Kidney epithelial cell (primary cell): ENCODE data around the gene RPLP1. TPM values are rescaled to one million over a fixed set of nuclear protein-coding genes. Genes with fewer than 3 reads are reported as not detected.

Experiments
- DNase-seq: peaks from one replicate; pipeline ENCODE4 v3.0.0-alpha.2; 2010; ENCODE audit warnings: low read depth
- H3K27me3 ChIP-seq: 2 replicates; pipeline ENCODE4 v1.6.0; 2011; ENCODE audit warnings: low read length; ENCODE audit not compliant: control insufficient read depth, insufficient read depth
- H3K36me3 ChIP-seq: 2 replicates; pipeline ENCODE4 v1.5.1; 2011; ENCODE audit warnings: low read length; ENCODE audit not compliant: control insufficient read depth, insufficient read depth
- H3K4me3 ChIP-seq: 2 replicates; pipeline ENCODE4 v1.5.1; 2011; ENCODE audit warnings: low read depth, mild to moderate bottlenecking, control low read depth, low read length
- CTCF ChIP-seq: IDR thresholded peaks from 2 replicates; pipeline ENCODE4 v1.5.1; 2011; ENCODE audit warnings: mild to moderate bottlenecking, moderate library complexity, low read length, control low read depth, inconsistent platforms; ENCODE audit not compliant: insufficient read depth, poor library complexity, severe bottlenecking
- total RNA-seq: library from RNA; depleted of rRNA; stranded (reverse); fragments of >200 nt; gene quantifications from 2 replicates; pipeline ENCODE4 v1.2.3, GENCODE V29; 2015

Gene RPLP1
- total RNA-seq, 1 donor from 2014 or later, result 943 TPM

GRCh38 chr15:69433831-69434230 lies 18.8 kb upstream of the RPLP1 start:
- Histone ChIP-seq H3K36me3 (no peaks in the 10 kb centered on the region), H3K4me3 (no peak overlapping the region), H3K27me3 (no peaks in the 10 kb centered on the region)
- DNase-seq, result no peak
- no peak for TF ChIP-seq CTCF

GRCh38 chr15:69434238-69434637 lies 18.4 kb upstream of the RPLP1 start:
- H3K36me3 ChIP-seq, result no peaks in the 10 kb centered on the region

DNA sequence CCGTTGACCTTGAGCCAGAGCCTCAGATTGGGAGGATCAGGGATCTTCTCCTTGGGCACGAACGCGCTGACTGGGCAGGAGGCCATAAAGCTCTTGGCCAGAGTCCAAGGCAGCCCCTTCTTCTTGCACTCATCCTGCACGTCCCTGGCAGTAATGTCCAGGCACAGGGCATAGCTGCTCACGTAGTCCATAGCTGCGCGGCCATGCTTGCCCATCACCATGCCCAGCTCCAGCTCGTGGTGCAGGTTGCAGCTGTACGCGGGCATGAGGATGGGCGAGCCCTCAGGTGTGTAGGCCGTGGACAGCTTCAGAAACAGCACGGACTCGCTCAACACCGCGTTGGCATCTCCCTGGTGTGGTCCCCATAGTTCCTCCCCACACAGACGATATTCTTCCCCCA lies 17.9 kb upstream of the RPLP1 start:
- H3K4me3 ChIP-seq, result no peak overlapping the region
- TF ChIP-seq CTCF, result no peak
- no peaks in the 10 kb centered on the region for H3K36me3 ChIP-seq
- no peak for DNase-seq
- no peaks in the 10 kb centered on the region for H3K27me3 ChIP-seq

More at GRCh38 chr15:69434238-69434637, 18.4 kb upstream of the RPLP1 start:
- no peak for TF ChIP-seq CTCF
- DNase-seq, result no peak
- no peaks in the 10 kb centered on the region for H3K27me3 ChIP-seq
- H3K4me3 ChIP-seq, result no peak overlapping the region

DNA sequence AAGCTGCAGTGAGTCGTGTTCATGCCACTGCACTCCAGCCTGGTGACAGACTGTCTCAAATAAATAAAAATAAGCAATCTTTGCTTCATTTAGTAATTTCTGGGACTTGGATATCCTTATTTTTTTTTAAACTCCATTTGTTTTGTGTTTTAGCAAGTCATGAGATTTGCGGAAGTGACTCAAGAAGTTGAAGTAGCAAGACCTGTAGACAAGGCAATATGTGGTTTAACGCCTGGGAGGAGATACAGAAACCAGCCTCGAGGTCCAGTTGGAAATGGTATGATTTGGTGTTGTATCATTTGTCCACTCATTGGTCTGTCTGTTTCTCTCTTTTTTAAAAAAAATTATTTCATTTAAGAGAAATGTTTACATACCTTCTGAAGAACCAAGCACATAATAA lies 16.6 kb upstream of the RPLP1 start:
- no peak for DNase-seq
- no peak for TF ChIP-seq CTCF
- no peaks in the 10 kb centered on the region for H3K36me3 ChIP-seq

DNA sequence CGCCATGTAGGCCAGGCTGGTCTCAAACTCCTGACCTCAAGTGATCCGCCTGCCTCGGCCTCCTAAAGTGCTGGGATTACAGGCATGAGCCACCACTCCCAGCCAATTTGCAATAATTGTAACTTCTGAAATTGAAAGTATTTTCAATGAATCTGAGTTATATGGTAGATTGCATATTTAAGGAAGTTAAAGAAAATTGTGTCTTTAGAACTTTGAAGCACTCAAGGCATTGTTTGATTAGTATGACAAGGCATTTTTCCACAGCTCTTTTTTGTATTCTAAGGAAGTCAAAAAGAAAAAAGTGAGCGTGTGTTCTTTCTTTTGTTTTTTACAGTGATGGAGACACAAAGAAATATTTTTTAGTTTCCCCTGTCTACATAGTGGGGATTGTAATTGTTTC lies 15.7 kb upstream of the RPLP1 start:
- Histone ChIP-seq H3K36me3 (no peaks in the 10 kb centered on the region), H3K4me3 (no peak overlapping the region), H3K27me3 (no peaks in the 10 kb centered on the region)
- DNase-seq, result no peak
- no peak for TF ChIP-seq CTCF

More for the DNA sequence above, 16.6 kb upstream of the RPLP1 start:
- no peak overlapping the region for H3K4me3 ChIP-seq
- no peaks in the 10 kb centered on the region for H3K27me3 ChIP-seq

- Histone ChIP-seq H3K4me3 (no peak overlapping the region), H3K27me3 (no peaks in the 10 kb centered on the region), H3K36me3 (no peaks in the 10 kb centered on the region)
- TF ChIP-seq CTCF, result no peak
- DNase-seq, result no peak
Measured at GRCh38 chr15:69439623-69440022, 13.0 kb upstream of the RPLP1 start.
